HG02885 (cell line): ENCODE results near the gene OSBPL9.

Experiments used
- ATAC-seq: cut with Tn5 transposase; IDR thresholded peaks from one replicate; pipeline ENCODE4 v1.9.1; 2021; ENCODE audit warnings: mild to moderate bottlenecking; ENCODE audit not compliant: unreplicated experiment, poor library complexity

Gene OSBPL9

GRCh38 chr1:51733793-51734522 lies 117.1 kb downstream of the OSBPL9 start:
- ATAC-seq = no peak

GRCh38 chr1:51734896-51735745 lies 118.2 kb downstream of the OSBPL9 start:
- ATAC-seq = no peak

GRCh38 chr1:51735746-51736254 lies 118.9 kb downstream of the OSBPL9 start:
- no peak for ATAC-seq

- ATAC-seq = no peak
These were observed 119.8 kb downstream of the OSBPL9 start for GRCh38 chr1:51736702-51737101.

GRCh38 chr1:51738681-51739080 lies 121.8 kb downstream of the OSBPL9 start:
- no peak for ATAC-seq

- no peak for ATAC-seq
These were observed 123.8 kb downstream of the OSBPL9 start for GRCh38 chr1:51740652-51741051.

GRCh38 chr1:51741121-51741681 lies 124.3 kb downstream of the OSBPL9 start:
- ATAC-seq = no peak

GRCh38 chr1:51744506-51745303 lies 127.8 kb downstream of the OSBPL9 start:
- no peak for ATAC-seq

- no peak for ATAC-seq
These were observed 128.3 kb downstream of the OSBPL9 start for GRCh38 chr1:51745304-51745570.

GRCh38 chr1:51749151-51749550 lies 132.3 kb downstream of the OSBPL9 start:
- ATAC-seq = no peak

- no peak for ATAC-seq
These were observed 133.3 kb downstream of the OSBPL9 start for GRCh38 chr1:51750218-51750617.

GRCh38 chr1:51750729-51751128 lies 133.8 kb downstream of the OSBPL9 start:
- ATAC-seq = no peak

- ATAC-seq = no peak
These were observed 135.4 kb downstream of the OSBPL9 start for GRCh38 chr1:51752073-51752948.

GRCh38 chr1:51753969-51754368 lies 137.1 kb downstream of the OSBPL9 start:
- no peak for ATAC-seq

GRCh38 chr1:51754666-51755065 lies 137.8 kb downstream of the OSBPL9 start:
- ATAC-seq = no peak

- ATAC-seq = no peak
These were observed 138.5 kb downstream of the OSBPL9 start for GRCh38 chr1:51755437-51755836.

GRCh38 chr1:51756290-51756689 lies 139.4 kb downstream of the OSBPL9 start:
- ATAC-seq = no peak

GRCh38 chr1:51758310-51758709 lies 141.4 kb downstream of the OSBPL9 start:
- ATAC-seq = no peak

GRCh38 chr1:51760872-51761271 lies 144.0 kb downstream of the OSBPL9 start:
- ATAC-seq = no peak

GRCh38 chr1:51761351-51761750 lies 144.5 kb downstream of the OSBPL9 start:
- ATAC-seq = no peak
